Left hindlimb (tissue), 1 donor: ENCODE results near the gene XIRP2.
"Not testable (repeated sequence)": the region's sequence is repeated elsewhere in the genome, so short reads cannot be mapped to it uniquely, and the experiment has no call there.

Experiments used
- DNase-seq: peaks from one replicate; pipeline ENCODE4 v3.0.0-alpha.2; 2018

Gene XIRP2

GRCh38 chr2:167052825-167053224 lies 164.5 kb downstream of the XIRP2 start:
- DNase-seq, result no peak

GRCh38 chr2:167054881-167055280 lies 166.6 kb downstream of the XIRP2 start:
- no peak for DNase-seq

DNA sequence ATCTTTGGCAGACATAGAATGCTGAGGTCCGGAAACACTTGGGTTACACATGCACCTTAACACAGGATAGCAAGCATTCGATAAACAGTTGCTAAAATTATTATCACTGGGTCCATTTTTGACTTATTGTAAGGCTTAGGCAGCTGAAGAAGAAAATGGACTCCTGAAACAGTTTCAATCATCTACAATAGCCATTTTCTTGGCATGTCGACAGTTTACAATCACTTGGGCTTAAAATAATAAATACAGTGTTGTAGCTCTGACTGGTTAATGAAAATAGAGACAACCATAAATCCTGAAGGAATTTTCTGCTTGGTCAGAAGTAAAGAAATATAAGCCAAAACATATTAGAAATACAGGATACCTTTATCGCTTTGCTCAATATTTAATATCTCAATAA lies 169.2 kb downstream of the XIRP2 start:
- no peak for DNase-seq

DNA sequence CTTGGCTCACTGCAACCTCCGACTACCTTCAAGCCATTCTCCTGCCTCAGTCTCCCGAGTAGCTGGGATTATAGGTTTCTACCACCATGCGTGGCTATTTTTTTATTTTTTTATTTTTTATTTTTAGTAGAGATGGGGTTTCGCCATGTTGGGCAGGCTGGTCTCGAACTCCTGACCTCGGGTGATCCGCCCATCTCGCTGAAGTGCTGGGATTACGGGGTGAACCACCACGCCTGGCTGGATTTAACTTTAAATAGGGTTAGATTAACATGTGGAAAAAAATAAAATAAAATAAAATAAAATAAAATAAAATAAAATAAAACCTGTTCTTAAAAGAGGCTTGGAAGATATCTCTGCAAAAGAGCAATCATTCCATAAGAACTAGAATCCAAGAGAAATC lies 170.9 kb downstream of the XIRP2 start:
- no peak for DNase-seq

DNA sequence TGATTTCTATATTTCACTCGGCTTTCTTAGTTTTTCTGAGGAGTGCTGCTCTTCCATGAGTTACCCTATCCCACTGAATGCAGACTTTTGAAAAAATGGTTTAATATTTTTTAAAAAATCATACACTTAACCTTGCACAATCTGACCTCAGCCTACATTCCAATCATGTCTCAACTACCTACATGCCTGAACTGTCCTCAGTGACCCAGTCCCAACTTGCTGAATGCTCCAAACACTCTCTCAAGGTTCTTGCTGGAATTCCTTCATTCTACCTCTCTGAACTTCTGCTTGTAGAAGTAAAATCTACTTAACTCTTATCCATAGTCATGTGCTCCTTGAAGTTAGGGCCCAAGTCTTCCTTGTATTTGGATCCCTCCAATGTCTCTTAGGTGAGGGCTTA lies 181.6 kb downstream of the XIRP2 start:
- DNase-seq, result no peak

DNA sequence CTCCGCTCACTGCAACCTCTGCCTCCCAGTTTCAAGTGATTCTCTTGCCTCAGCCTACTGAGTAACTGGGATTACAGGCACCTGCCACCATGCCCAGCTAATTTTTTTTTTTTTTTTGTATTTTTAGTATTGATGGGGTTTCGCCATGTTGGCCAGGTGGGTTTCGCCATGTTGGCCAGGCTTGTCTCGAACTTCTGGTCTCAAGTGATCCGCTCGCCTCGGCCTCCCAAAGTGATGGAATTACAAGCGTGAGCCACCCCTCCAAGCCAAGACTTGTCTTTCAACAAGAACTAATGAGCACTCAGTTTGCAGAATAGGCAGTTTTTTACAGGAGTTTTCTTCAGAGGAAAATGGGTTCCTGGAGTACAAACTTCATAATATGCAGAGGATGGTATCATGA lies 187.4 kb downstream of the XIRP2 start:
- DNase-seq, result not testable (repeated sequence)

GRCh38 chr2:167098931-167099330 lies 210.7 kb downstream of the XIRP2 start:
- DNase-seq, result not testable (repeated sequence)

DNA sequence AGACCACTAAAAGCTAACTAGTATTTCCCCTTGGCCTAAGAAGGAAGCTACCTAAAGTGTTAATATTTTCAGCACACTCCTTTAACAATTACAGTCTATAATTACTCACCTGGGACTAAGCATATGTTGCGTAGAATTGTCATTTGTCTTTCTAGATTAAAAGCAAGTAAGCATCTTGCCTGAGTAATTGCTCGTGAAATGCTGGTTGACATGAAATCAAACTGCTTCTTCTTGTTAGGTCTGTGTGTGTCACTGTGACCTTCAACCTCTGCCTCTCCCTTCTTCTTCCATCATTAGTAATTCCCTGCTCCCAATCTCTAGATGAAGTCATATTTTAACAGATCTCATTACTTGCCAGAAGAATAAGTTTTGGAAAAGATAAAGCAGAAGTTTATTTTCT lies 212.2 kb downstream of the XIRP2 start:
- no peak for DNase-seq

DNA sequence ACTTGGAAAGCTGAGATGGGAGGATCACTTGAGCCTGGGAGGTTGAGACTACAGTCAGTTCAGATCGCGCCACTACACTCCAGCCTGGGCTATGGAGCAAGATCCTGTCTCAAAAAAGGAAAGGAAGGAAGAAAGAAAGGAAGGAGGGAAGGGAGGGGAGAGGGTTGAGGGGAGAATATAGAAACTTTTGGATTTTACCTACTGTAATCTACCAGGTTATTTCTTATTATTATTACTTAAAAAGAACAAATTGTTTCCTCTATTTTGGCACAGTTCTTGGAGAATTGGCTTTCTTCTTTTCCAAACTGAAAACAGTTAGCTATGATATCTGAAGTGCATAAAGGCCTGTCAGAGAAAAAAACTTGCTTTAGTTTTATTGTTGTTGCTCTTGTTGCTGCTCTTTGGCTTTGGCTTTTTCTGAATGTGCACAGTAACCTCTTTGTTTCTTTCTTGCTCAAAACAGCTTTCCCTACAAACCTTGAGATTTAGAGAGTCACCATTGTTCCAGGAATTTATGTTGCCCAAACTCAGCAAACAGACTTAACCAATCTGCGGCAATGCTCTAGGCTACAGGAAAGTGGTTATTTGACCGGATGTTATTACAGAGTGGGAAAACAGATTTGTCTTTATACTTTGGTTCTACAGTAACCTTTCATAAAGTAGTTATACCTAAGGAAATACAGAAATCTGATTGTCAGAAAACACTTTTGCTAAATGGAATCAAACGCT lies 214.9 kb downstream of the XIRP2 start:
- DNase-seq, result no peak

- no peak for DNase-seq
Measured at GRCh38 chr2:167103757-167104133, 215.5 kb downstream of the XIRP2 start.

DNA sequence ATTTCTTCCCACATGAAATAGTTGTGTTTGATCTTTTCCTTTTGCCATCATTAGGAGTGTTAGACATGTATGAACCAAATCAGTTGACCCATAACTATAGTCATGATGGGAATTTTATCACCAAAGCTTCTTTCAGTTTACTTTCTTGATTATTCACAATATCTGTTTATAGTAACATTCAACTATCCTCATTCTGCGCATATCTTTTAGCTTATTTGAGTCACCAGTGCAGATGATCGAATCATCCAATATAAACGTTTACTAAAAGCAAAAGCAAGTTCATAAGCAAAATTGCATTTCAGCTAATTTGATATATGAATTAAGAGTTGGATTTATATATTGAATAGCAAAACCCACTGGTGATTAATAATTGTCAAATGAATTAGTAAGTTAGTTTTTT lies 216.4 kb downstream of the XIRP2 start:
- DNase-seq, result no peak

GRCh38 chr2:167109682-167110081 lies 221.4 kb downstream of the XIRP2 start:
- not testable (repeated sequence) for DNase-seq

- no peak for DNase-seq
Measured at GRCh38 chr2:167110345-167110744, 222.1 kb downstream of the XIRP2 start.

DNA sequence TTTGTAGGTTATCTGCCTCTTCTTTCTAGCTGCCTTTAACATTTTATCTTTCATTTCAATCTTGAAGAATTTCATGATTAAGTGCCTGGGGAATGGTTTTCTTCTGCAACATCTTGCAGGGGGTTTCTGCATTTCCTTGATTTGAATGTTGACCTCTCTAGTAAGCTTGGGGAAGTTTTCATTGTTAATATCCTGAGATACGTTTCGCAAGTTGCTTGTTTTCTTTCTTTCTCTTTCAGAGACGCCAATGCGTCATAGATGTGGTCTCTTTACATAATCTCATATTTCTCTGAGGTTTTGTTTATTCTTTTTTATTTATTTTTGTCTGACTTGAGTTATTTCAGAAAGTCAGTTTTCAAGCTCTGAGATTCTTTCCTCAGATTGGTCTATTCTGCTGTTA lies 225.7 kb downstream of the XIRP2 start:
- DNase-seq, result no peak

- DNase-seq, result no peak
Measured at GRCh38 chr2:167115541-167115940, 227.3 kb downstream of the XIRP2 start.

DNA sequence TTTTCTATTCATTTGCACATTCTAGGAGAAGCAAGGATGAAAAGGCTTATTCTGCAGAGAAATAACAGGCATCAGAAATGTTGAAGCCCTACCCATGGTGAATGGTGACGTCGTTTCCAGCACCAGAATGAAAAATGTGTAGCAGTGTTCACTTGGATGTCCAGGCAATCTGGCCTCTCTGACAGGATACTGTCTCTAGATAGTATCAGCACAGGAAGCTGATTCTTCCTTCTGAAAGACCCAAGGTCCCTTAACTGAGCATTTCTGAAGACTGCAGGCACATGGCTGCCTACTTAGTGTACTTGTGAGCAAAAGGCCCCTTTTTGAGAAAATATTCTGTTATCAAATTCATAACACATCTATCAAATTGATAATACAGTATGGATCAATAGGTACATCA lies 234.1 kb downstream of the XIRP2 start:
- no peak for DNase-seq

DNA sequence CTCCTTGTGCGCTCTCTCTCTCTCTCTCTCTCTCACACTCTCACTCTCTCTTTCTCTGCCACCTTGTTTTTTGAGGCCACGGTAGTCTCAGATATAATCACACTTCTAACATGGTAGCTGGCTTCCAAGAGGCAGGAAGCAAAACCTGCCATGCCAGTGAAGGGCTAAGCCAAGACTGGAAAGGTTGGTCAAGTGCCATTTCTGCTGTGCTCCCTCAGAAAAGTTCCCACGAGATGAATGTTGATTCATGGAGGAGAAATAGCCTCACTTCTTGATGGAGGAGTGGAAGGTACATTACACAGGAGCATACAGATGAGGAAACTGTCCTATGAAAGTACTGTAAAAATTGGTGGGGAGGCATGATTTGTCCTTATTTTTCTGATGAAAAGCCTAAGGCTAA lies 237.9 kb downstream of the XIRP2 start:
- no peak for DNase-seq

DNA sequence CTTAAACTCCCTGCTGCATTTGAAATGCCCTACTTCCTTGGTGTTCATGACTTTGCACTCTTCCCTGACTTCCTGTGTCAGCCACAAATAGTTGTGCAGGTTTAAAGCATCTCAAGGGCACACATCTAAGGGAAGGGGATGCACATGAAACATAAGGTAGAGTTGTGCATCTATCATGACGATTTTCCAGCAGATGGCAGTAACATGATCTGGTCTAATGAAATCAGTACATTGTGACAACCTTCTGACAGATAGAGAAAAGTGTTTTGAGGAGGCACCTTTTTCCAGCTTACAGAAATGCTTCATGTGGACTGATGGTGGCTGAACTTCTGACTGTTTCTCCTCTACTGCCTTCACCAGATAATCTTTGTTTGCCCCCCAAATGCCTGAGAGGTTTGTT lies 238.9 kb downstream of the XIRP2 start:
- DNase-seq, result no peak

GRCh38 chr2:167128130-167128529 lies 239.8 kb downstream of the XIRP2 start:
- DNase-seq, result no peak

GRCh38 chr2:167132066-167132465 lies 243.8 kb downstream of the XIRP2 start:
- no peak for DNase-seq

DNA sequence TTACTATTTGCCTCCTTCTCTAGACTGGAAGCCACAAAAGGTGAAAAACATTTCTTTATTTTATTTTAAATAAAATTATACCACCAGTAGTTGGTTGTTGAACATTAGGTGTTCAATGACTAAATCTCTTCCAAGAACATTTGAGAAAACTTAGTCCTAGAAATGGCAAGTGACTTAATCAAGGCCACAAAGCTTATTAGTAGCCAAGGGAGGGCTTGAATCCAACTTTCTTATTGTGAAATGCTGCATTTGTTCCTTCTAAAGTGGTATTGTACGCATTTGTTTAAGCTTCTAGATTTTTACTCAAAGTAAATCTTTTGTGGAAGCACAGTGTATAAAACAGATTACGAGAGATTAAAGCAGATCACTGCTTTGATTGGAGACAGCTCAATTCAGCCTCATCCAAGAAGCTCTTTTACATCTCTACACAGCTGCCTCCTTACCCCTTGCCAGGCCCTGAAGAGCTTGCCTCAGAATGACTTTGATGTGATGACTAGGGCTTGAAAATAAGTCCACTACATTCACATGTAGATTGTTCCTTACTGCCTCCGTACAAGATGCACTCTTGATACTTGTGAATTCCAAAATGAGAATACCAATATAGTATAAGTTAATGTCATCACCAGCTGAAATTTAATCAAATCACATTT lies 244.8 kb downstream of the XIRP2 start:
- no peak for DNase-seq

- no peak for DNase-seq
Measured at GRCh38 chr2:167133614-167134013, 245.3 kb downstream of the XIRP2 start.

DNA sequence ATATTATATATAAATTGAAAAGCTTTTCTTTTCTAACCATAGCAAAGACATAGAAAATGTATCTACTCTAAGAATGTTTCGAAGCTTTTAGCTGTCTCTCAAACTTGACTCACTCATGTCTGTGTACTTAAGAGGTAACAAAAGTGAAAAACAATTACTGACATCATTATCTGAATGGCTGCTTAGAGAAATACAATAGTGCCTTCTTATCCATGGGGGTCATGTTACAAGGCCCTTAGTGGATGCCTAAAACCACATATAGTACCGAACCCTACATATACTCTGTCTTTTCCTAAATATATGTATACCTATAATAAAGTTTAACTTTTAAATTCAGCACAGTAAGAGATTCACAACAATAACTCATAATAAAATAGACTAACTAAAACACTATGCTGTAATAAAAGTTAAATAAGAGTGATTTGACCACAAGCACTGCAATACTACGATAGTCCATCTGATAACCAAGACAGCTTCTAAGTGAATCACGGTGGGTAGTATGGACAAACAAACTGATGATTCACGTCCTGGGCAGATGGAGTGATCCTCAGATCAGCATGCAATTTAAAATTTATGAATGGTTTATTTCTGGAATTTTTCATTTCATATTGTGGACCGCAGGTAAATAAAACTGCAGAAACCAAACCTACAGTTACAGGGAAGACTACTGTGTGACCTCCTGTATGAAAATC lies 246.2 kb downstream of the XIRP2 start:
- no peak for DNase-seq

- no peak for DNase-seq
Measured at GRCh38 chr2:167135706-167136105, 247.4 kb downstream of the XIRP2 start.
